Measurements from ENCODE around the gene ABCC6.

GRCh38 chr16:16183562-16183961 lies 39.7 kb downstream of the ABCC6 start:
- TF ChIP-seq POLR2A (IDR thresholded peaks at IDR 0.05; ENCODE audit: low read depth, low read length) (no peak), CTCF (conservative IDR thresholded peaks at IDR 0.05; ENCODE audit: low read depth, low read length) (0 out of 2 replicates have a peak, but pooled peaks have one; percentile 2), ELK1 (IDR thresholded peaks at IDR 0.05; ENCODE audit: borderline replicate concordance, low read depth, low read length) (no peak), RAD21 (IDR thresholded peaks at IDR 0.05; ENCODE audit: low read length) (no peak), CEBPB (IDR thresholded peaks at IDR 0.05; ENCODE audit: low read depth, low read length) (no peak), MAFK (IDR thresholded peaks at IDR 0.05; ENCODE audit: low read depth, low read length) (no peak), BHLHE40 (IDR thresholded peaks at IDR 0.05; ENCODE audit: low read depth, low read length) (no peak), MXI1 (IDR thresholded peaks at IDR 0.05; ENCODE audit: borderline replicate concordance, low read depth, low read length) (no peak), SMC3 (IDR thresholded peaks at IDR 0.05; ENCODE audit: low read depth, low read length) (no peak), RFX5 (IDR thresholded peaks at IDR 0.05; ENCODE audit: low read depth, low read length) (no peak), FOS (IDR thresholded peaks at IDR 0.05; ENCODE audit: low read depth, low read length) (no peak), USF2 (IDR thresholded peaks at IDR 0.05; ENCODE audit: low read depth, low read length) (no peak)

All from IMR-90 (cell line).